Fibroblast of the conjunctiva (primary cell): Measurements from ENCODE around the gene CEACAM4.
A peak's percentile ranks its signal among the peaks of the same experiment; 100 is the strongest.

Source experiments
- DNase-seq: peaks from one replicate; pipeline ENCODE4 v3.0.0-alpha.2; 2010; ENCODE audit warnings: low read depth

Gene CEACAM4

GRCh38 chr19:41617941-41618730, 8.7 kb downstream of the CEACAM4 start:
- DNase-seq, result no peak

DNA sequence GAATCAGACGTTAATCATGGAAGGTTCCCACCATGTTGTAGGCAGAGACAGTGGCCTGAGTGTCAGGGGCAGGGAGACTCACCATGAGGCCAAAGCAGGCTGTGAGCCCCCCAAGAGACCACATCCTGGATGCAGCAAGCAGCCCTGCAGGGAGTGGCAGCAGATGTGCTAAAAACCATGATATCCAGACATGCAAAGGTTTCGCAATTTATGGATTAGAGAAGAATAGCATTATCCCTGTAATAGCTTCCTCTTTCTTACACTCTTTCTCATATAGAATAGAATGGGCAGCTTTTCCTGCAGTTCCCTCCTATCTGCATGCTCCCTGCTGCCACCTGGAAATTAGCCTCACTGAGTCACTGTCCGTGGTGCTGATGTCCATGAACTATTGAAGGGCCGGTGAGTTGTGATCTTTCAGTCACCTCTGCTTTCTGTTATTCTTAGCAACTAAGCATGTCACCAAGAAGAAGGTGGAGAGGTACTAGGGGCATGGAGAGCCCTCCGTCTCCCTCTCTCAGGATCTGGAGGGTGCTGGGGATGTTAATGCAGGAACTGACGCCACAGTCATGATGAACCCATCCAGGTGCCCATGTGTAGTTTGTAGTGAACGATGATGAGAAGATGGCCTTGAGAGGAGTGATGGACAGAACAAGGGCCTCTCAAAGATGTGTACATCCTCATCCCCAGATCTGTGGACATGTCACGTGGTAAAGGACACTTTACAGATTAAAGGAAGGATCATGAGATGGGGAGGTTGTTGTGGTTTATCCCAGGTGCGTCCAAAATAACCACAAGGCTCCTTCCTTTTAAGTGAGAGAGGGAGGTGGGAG, 9.9 kb downstream of the CEACAM4 start:
- no peak for DNase-seq

GRCh38 chr19:41615207-41615606, 11.7 kb downstream of the CEACAM4 start:
- no peak for DNase-seq

- DNase-seq, result no peak
Measured at GRCh38 chr19:41612483-41612882, 14.4 kb downstream of the CEACAM4 start.

GRCh38 chr19:41610789-41611188, 16.1 kb downstream of the CEACAM4 start:
- DNase-seq, result no peak

DNA sequence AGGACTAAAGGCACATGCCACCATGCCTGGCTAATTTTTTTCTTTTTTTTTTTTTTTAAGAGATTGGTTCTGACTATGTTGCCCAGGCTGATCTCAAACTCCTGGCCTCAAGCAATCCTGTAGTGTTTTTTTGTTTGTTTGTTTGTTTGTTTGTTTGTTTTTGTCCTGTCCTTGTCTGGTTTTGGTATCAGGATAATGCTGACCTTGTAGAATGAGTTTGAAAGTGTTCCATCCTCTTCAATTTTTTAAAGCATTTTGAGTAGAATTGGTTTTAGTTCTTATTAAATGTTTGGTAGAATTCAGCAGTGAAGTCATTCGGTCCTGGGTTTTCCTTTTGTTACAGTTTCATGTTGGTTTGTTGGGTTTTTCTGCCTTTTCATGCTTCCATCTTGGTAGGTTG, 19.2 kb downstream of the CEACAM4 start:
- DNase-seq, result no peak

GRCh38 chr19:41606215-41606837, 20.5 kb downstream of the CEACAM4 start:
- no peak for DNase-seq

DNA sequence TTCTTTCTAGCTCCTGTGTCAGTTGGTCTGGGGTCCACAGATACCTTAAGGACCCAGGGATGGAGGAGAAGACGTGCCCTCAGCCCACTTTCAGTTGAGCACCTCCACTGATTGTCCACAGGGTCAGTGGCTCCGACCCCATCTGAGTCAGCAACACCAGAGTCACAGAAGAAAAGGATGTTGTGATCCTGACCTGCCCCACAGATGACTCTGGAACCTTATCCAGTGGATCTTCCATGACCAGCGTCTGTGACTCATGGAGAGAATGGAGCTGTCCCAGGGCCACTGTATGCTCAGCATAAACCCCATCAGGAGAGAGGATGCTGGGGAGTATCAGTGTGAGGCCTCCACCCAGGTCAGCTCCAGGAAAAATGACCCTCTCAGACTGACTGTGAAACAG, 22.0 kb downstream of the CEACAM4 start:
- DNase-seq, result no peak

DNA sequence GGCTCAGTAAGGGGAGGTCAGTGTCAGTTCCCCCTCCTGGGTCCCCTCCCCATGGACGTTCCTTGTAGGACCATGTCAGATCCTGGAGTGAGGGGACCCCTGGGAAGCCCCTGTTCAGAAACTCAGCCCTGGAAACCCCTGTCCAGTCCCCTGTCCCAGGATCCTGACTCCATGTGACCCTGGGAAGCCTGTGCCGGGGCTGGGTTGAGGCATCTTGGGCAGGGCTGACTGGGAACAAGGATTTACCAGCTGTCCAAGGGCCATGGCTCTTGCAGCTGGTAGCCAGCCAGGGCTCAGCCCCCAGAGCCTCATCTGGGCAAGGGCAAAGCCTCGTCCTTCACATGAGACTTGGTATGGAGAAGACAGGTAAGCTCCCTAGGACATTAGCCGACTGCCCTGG, 25.1 kb downstream of the CEACAM4 start:
- DNase-seq, result no peak

GRCh38 chr19:41599175-41599966, 27.5 kb downstream of the CEACAM4 start:
- DNase-seq, result no peak

DNA sequence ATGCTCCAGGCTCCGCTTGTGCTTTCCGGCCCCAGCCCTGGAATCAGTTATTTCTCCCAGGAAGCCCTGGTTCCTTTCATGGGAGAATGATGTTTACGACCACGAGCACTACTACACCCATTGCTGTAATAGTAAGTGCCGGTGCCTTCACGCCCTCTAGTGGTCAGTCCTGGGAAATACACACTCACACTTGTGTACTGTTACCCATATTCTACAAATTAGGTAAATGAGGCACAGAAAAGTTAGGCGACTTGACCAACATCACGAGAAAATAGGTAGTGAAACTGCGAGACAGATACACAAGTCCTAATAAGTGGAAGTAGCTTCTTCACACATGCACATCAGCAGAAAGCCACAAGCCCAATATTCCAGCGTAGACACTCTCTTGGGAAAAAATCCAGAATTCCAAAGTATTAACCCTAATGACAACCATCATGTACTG, 29.3 kb downstream of the CEACAM4 start:
- DNase-seq, result peak; percentile 42

- no peak for DNase-seq
Measured at GRCh38 chr19:41595890-41596280, 31.0 kb downstream of the CEACAM4 start.

DNA sequence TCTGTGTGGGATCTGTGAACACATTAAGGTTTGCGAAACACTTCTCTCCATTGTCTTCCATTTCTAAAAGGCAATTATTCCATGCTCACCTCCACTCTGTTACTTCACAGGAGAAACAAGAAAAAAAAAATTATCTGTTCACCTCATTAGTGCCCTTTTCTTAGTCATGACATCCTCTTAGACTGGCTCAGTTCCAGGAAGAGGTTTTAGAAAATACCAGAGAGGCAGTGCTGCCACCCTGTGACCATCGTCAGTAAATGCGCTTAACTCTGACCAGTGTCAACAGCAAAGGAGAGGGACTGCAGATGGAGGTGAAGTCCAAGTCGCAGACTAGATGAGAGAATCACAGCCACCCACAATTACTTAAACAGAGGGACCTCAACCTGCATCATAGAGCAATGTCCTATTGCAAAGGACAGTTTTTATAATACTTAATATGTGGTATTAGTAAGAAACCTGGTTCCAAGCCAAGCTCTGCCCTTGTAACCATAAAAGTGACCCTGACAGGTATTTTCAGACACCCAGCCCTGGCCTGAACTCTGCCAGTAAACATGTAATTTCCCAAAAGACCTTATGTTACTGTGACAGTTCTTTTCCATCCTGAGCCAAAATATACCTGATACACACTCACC, 31.5 kb downstream of the CEACAM4 start:
- DNase-seq, result peak; percentile 57

- no peak for DNase-seq
Measured at GRCh38 chr19:41591951-41592562, 34.8 kb downstream of the CEACAM4 start.

DNA sequence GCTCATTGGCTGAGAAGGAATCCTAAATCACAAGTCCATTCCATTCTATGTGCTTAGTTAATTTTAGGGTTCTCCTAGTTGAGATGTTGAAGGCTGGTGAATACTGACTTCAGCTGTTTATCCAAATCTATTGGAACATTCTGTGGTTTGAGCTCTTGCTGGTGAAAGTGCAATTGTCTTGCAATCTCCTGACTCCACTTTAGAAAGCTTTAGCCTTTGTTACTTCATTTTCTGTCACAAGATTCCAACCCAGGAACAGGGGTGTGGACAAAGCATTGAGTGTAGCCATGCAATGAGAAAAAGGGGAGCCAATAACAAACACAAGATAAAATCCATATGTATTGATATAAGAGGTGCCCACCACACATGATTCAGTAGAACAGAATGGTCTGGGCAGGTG, 35.9 kb downstream of the CEACAM4 start:
- DNase-seq, result no peak

DNA sequence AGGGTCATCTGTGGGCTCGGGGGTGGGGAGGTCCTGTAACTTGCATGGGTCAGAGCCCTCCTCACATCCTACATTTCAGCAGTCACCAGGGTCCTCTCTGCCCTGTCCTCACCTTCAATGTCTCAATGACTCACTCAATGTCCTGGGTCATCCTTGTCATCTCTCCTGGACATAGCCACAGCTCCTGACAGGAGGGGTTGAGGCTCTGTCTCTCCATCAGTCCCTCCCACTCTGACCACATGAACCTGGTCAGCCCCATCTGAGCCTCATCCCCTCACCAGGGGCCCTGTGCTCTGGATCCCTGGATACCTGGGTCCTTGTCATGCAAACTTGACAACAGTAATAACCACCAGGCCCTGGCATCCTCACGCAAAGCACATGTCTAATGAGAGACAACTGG, 37.5 kb downstream of the CEACAM4 start:
- DNase-seq, result no peak

DNA sequence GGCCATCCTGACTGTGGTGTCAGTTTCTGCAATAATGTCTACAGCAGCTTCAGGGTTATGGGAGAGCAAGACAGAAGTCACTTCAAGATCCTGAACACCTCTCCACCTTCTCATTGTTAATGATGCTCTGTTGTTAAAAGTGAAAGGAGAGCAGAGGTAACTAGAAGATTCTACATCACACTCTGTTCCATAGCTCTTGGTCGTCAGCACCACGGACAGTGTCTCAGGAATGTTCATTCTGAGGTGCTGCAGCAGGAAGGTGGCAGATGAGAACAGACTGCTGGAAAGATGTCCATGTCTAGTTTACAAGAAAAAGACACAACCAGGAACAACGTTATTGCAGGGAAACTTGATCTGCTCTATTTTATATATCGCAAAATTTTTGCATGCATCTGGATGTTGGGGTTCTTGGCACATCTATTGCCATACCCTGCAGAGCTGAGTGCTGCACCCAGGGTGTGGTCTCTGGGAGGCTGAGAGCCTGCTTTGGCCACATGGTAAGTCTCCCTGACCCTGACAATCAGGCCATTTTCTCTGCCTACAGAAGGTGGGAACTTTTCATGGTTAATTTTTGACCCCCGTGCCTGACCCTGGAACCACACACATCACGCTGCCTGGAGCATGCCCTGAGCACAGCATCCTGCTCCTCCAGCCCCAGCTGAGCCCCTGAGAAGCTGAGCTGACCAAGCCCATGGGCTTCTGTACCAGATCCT, 38.2 kb downstream of the CEACAM4 start:
- no peak for DNase-seq

- DNase-seq, result no peak
Measured at GRCh38 chr19:41587838-41588210, 39.0 kb downstream of the CEACAM4 start.

GRCh38 chr19:41587101-41587837, 39.6 kb downstream of the CEACAM4 start:
- DNase-seq, result no peak

- DNase-seq, result no peak
Measured at GRCh38 chr19:41586064-41586463, 40.8 kb downstream of the CEACAM4 start.
